ENCODE results near the gene NCOR1. TPM values are rescaled to one million over a fixed set of nuclear protein-coding genes. Genes with fewer than 3 reads are reported as not detected.

NCOR1 gene
- total and polyA plus RNA-seq, 2 experiments from 2014 or later = 102 to 132 TPM

- H3K27me3 ChIP-seq (ENCODE audit: insufficient read depth) = no peaks in the 10 kb centered on the region
- TF ChIP-seq ZNF331 (CRISPR knock-in tag; IDR thresholded peaks at IDR 0.05; ENCODE audit: low read depth) (no peak), ETS1 (IDR thresholded peaks at IDR 0.05) (no peak), ZNF114 (CRISPR knock-in tag; IDR thresholded peaks at IDR 0.05) (no peak), CREB1 (CRISPR knock-in tag; IDR thresholded peaks at IDR 0.05; ENCODE audit: low read depth) (no peak), JUNB (IDR thresholded peaks at IDR 0.05; ENCODE audit: unreplicated experiment) (no peak), NANOG (IDR thresholded peaks at IDR 0.05; ENCODE audit: borderline replicate concordance) (no peak), STAT1 (IDR thresholded peaks at IDR 0.05; ENCODE audit: unreplicated experiment) (no peak), REST (IDR thresholded peaks at IDR 0.05; ENCODE audit: unreplicated experiment) (no peak), EZH2 (IDR thresholded peaks at IDR 0.05; ENCODE audit: low read depth, unreplicated experiment) (no peak), EZH2phosphoT487 (IDR thresholded peaks at IDR 0.05; ENCODE audit: unreplicated experiment) (no peak)
- TF ChIP-seq, protein P1, sequence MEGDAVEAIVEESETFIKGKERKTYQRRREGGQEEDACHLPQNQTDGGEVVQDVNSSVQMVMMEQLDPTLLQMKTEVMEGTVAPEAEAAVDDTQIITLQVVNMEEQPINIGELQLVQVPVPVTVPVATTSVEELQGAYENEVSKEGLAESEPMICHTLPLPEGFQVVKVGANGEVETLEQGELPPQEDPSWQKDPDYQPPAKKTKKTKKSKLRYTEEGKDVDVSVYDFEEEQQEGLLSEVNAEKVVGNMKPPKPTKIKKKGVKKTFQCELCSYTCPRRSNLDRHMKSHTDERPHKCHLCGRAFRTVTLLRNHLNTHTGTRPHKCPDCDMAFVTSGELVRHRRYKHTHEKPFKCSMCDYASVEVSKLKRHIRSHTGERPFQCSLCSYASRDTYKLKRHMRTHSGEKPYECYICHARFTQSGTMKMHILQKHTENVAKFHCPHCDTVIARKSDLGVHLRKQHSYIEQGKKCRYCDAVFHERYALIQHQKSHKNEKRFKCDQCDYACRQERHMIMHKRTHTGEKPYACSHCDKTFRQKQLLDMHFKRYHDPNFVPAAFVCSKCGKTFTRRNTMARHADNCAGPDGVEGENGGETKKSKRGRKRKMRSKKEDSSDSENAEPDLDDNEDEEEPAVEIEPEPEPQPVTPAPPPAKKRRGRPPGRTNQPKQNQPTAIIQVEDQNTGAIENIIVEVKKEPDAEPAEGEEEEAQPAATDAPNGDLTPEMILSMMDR (conservative IDR thresholded peaks at IDR 0.05; ENCODE audit: low read depth in 2 of 2) = no peak
- peaks cover 8% of the 10 kb centered on the region for H3K4me1 Mint-ChIP-seq
- H4K20me1 ChIP-seq (replicated peaks; ENCODE audit: insufficient read depth) = no peaks in the 10 kb centered on the region
- ATAC-seq (no peak), DNase-seq (ENCODE audit: low spot score) (no peak)
- peaks cover 71% of the 10 kb centered on the region for H3K36me3 Mint-ChIP-seq (ENCODE audit: low read depth)
- H3K36me3 ChIP-seq (ENCODE audit: insufficient read depth) = peaks cover 16% of the 10 kb centered on the region
- H3K4me2 ChIP-seq = no peak overlapping the region
- H3K27me3 Mint-ChIP-seq (ENCODE audit: insufficient read depth, low read depth, poor library complexity) = peaks cover 2% of the 10 kb centered on the region
- no peak overlapping the region for H2AFZ ChIP-seq
- no peak overlapping the region for H3K27ac ChIP-seq (ENCODE audit: low read depth)
- 0 out of 2 replicates have a peak, but pooled peaks cover 4% of the 10 kb centered on the region for H3K79me2 ChIP-seq (replicated peaks; ENCODE audit: insufficient read depth)
- H3F3A ChIP-seq (replicated peaks; ENCODE audit: low read depth) = no peaks in the 10 kb centered on the region
- no peaks in the 10 kb centered on the region for H3K9me3 Mint-ChIP-seq
- no peak overlapping the region for H3K4me3 ChIP-seq
- H3K4me1 ChIP-seq (ENCODE audit: insufficient read depth) = peaks cover 5% of the 10 kb centered on the region; the same call in 1 of the 2 replicates
- no peak overlapping the region for H3K27ac Mint-ChIP-seq
- no peaks in the 10 kb centered on the region for H3K9me2 ChIP-seq (ENCODE audit: insufficient read depth)
- H3K4me3 Mint-ChIP-seq = no peak overlapping the region
Measured at GRCh38 chr17:16080366-16080765, 135.0 kb downstream of the NCOR1 start.

All from GM23338 (cell line).